ENCODE measurements around the gene SPATC1L.
"Not testable (repeated sequence)": the region's sequence is repeated elsewhere in the genome, so short reads cannot be mapped to it uniquely, and the experiment has no call there.

The SPATC1L gene

GRCh38 chr21:46148106-46148505, 36.2 kb downstream of the SPATC1L start:
- no peak for DNase-seq (ENCODE audit: low read depth)
- H3K4me3 ChIP-seq (ENCODE audit: low read length) = no peak overlapping the region
- TF ChIP-seq, protein P1, sequence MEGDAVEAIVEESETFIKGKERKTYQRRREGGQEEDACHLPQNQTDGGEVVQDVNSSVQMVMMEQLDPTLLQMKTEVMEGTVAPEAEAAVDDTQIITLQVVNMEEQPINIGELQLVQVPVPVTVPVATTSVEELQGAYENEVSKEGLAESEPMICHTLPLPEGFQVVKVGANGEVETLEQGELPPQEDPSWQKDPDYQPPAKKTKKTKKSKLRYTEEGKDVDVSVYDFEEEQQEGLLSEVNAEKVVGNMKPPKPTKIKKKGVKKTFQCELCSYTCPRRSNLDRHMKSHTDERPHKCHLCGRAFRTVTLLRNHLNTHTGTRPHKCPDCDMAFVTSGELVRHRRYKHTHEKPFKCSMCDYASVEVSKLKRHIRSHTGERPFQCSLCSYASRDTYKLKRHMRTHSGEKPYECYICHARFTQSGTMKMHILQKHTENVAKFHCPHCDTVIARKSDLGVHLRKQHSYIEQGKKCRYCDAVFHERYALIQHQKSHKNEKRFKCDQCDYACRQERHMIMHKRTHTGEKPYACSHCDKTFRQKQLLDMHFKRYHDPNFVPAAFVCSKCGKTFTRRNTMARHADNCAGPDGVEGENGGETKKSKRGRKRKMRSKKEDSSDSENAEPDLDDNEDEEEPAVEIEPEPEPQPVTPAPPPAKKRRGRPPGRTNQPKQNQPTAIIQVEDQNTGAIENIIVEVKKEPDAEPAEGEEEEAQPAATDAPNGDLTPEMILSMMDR (conservative IDR thresholded peaks at IDR 0.05; ENCODE audit: low read depth, low read length) = no peak

DNA sequence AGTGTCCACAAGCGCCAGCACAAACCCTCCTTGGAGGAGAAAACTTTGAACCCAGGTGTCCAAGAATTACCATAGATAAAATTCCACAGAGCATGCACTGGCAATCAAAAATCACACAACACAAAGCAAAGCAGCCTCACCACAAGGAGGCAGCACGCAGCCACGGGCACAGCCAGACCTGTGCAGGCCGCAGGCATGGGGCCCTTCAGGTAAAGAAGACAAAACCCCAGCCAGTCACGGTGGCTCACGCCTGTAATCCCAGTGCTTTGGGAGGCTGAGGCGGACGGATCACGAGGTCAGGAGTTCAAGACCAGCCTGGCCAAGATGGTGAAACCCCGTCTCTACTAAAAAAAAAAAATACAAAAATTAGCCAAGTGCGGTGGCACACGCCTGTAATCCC, 36.8 kb downstream of the SPATC1L start:
- not testable (repeated sequence) for DNase-seq (ENCODE audit: low read depth); H3K4me3 ChIP-seq (ENCODE audit: low read length)
- TF ChIP-seq, protein P1 (conservative IDR thresholded peaks at IDR 0.05; ENCODE audit: low read depth, low read length) = peak; percentile 71

- no peak overlapping the region for H3K4me3 ChIP-seq (ENCODE audit: low read length)
- TF ChIP-seq, protein P1 (conservative IDR thresholded peaks at IDR 0.05; ENCODE audit: low read depth, low read length) = no peak
- DNase-seq (ENCODE audit: low read depth) = no peak
These were observed 37.4 kb downstream of the SPATC1L start for GRCh38 chr21:46146856-46147255.

GRCh38 chr21:46145840-46146691, 38.2 kb downstream of the SPATC1L start:
- no peak for DNase-seq (ENCODE audit: low read depth)
- TF ChIP-seq, protein P1 (conservative IDR thresholded peaks at IDR 0.05; ENCODE audit: low read depth, low read length) = no peak
- H3K4me3 ChIP-seq (ENCODE audit: low read length) = no peak overlapping the region

DNA sequence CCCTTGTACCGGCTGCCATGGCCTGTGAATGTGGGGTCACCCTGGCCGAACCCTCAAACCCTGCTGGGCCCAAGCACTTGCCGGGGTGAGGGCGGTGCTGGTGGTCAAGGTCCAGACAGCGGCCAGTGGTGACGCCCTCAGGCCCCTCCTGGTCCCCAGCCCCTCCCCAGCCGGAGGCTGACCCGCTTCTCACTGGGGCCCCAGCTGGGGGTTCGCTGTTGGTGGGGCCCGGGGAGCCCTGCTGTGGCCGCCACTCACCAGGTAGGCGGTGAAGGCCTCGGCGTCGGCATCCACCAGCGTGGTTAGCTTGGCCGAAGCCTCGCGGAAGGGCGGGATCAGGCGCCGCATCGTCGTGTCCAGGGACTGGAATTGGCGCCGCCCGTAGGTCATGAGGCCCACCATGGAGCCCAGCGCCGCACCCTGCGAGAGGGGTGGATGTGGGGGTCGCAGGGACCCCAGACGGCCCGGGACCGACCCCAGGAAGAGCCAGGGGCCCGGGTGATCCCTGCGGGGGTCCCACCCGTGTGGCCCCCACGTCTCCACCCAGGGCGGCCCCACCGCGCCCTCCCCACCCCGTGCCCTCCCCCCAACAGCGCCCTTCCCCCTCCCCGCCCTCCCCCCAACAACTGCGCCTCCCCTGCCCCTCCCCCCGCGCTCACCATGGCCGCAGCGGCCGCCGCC, 39.0 kb downstream of the SPATC1L start:
- TF ChIP-seq, protein P1 (conservative IDR thresholded peaks at IDR 0.05; ENCODE audit: low read depth, low read length) = no peak
- no peak for DNase-seq (ENCODE audit: low read depth)
- H3K4me3 ChIP-seq (ENCODE audit: low read length) = no peak overlapping the region

DNA sequence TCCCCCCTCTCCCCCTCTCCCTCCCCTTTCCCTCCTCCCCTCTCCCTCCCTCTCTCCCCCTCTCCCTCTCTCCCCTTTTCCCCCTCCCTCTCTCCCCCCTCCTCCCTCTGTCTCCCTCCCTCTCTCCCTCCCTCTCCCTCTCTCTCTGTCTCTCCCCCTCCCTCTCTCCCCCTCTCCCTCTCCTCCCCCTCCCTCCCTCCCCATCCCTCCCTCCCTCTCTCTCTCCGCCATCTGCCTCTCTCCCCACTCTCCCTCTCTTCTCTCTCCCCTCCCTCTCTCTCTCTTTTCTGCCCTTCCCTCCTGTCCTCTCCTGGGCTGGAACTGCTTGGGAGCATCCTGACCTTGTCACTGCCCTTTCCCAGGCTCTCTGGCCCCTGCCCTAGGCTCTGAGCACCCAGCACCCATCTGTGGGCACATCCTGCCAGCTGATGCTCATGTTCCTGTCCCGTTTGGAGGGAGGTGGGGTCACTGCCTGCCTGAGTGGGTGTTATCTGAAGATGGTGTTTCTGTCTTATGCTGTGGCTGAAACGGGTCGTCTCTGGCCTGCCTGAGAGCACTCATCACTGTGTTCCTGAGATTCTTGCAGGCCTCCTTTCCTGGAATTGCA, 39.7 kb downstream of the SPATC1L start:
- TF ChIP-seq, protein P1 (conservative IDR thresholded peaks at IDR 0.05; ENCODE audit: low read depth, low read length) = no peak
- no peak overlapping the region for H3K4me3 ChIP-seq (ENCODE audit: low read length)
- no peak for DNase-seq (ENCODE audit: low read depth)

Data from retinal pigment epithelial cell (primary cell).